CD4-positive, CD25-positive, alpha-beta regulatory T cell (primary cell): ENCODE results near the gene ARHGEF11. TPM values are rescaled to one million over a fixed set of nuclear protein-coding genes. Genes with fewer than 3 reads are reported as not detected.
A peak's percentile ranks its signal among the peaks of the same experiment; 100 is the strongest.

Experiments
- ATAC-seq, 2 donors: fragments of 150-1000 bp; cut with Tn5 transposase; one replicate each; pipeline ENCODE4 v1.10.0; 2021; ENCODE audit warnings: low read depth in 2 of 2, moderate number of reproducible peaks in 2 of 2, moderate library complexity in 1 of 2
- DNase-seq, 3 donors: peaks; one replicate each; pipeline versions ENCODE4 v3.0.0 to v3.0.0-alpha.2; 2012 to 2022; ENCODE audit warnings: mixed read lengths in 1 of 3
- H3K27ac ChIP-seq: one replicate; pipeline ENCODE4 v1.7.0; 2013; ENCODE audit warnings: mild to moderate bottlenecking, low read length; ENCODE audit not compliant: insufficient read depth, poor library complexity, severe bottlenecking
- H3K27me3 ChIP-seq: one replicate; pipeline ENCODE4 v1.7.0; 2013; ENCODE audit warnings: low read length; ENCODE audit not compliant: control insufficient read depth, insufficient read depth
- H3K36me3 ChIP-seq: one replicate; pipeline ENCODE4 v1.7.0; 2013; ENCODE audit warnings: mild to moderate bottlenecking, low read length, moderate library complexity; ENCODE audit not compliant: control insufficient read depth, insufficient read depth
- H3K4me1 ChIP-seq: 2 replicates; pipeline ENCODE4 v1.7.0; 2013; ENCODE audit warnings: mild to moderate bottlenecking, low read length; ENCODE audit not compliant: insufficient read depth, control insufficient read depth, poor library complexity, severe bottlenecking
- H3K4me3 ChIP-seq: one replicate; pipeline ENCODE4 v1.7.0; 2013; ENCODE audit warnings: low read depth, mild to moderate bottlenecking, low read length, moderate library complexity
- H3K9me3 ChIP-seq, 2 experiments: 1 replicate in 1 of 2; 2 replicates in 1 of 2; pipeline ENCODE4 v1.7.0; 2013; ENCODE audit warnings: low read length in 2 of 2, mild to moderate bottlenecking in 1 of 2, moderate library complexity in 1 of 2; ENCODE audit not compliant: control insufficient read depth in 2 of 2
- H3K27ac Mint-ChIP-seq, 3 donors: one replicate each; pipeline ENCODE4 v1.8.0; 2020 to 2022; ENCODE audit warnings: mild to moderate bottlenecking in 3 of 3, mixed read lengths in 3 of 3, moderate library complexity in 2 of 3
- H3K27me3 Mint-ChIP-seq: one replicate; pipeline ENCODE4 v1.8.0; 2022; ENCODE audit warnings: mild to moderate bottlenecking, mixed read lengths
- H3K36me3 Mint-ChIP-seq: one replicate; pipeline ENCODE4 v1.8.0; 2020; ENCODE audit warnings: mixed read lengths
- H3K4me1 Mint-ChIP-seq, 4 donors: one replicate each; pipeline ENCODE4 v1.8.0; 2020 to 2022; ENCODE audit warnings: mixed read lengths in 4 of 4, mild to moderate bottlenecking in 1 of 4
- H3K4me3 Mint-ChIP-seq, 4 donors: one replicate each; pipeline ENCODE4 v1.8.0; 2020 to 2022; ENCODE audit warnings: mild to moderate bottlenecking in 4 of 4, mixed read lengths in 4 of 4, moderate library complexity in 3 of 4
- H3K9me3 Mint-ChIP-seq, 7 donors: one replicate each; pipeline ENCODE4 v1.8.0; 2020 to 2022; ENCODE audit warnings: mixed read lengths in 7 of 7, mild to moderate bottlenecking in 3 of 7, moderate library complexity in 2 of 7
- polyA plus RNA-seq, 4 donors: library from polyadenylated mRNA; unstranded; fragments of 300-500 nt; fragmentation: Illumina TruSeq; gene quantifications; one replicate each; pipeline ENCODE4 v1.2.3, GENCODE V29; 2021
- total RNA-seq: library from RNA; stranded (reverse); gene quantifications from one replicate; pipeline ENCODE4 v1.2.3, GENCODE V29; 2022

Gene ARHGEF11
- total and polyA plus RNA-seq, 5 donors from 2014 or later: 18.2 to 39.4 (median 20.8) TPM

DNA sequence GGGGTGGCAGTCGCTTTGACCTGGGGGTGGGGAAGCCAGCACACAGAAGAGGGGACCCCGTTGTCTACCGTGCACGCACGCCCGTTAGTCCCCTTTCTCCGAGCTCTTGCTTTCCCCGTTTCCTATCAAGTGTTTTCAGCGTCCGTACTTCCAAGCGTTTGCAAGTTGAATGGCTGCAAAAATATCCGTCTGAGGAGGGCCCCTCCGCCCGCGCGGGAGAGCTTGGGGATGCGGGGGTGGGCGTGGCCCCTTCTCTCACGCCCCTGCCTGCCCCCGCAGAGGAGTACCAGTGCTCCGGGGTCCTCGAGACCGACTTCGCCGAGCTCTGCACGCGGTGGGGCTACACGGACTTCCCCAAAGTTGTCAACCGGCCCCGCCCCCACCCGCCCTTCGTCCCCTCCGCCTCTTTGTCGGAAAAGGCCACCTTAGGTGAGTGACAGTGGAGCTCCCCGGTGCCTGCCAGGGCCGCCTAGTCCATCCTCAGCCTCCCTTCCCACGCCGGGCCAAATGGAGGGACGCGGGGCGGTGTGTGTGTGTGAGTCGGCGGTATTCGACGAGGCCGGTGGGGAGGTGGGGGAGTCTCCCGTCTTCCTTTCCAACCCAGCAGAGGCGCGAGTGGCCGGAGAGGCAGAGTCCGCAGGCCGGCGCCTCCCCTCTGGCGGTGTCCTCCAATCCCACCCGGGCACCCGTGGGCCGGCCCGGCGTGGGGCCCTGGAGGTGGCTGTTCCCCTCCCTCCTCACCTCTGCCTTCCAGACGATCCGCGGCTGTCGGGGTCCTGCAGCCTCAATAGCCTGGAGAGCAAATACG lies 121.7 kb downstream of the ARHGEF11 start:
- H3K27ac ChIP-seq: no peak overlapping the region
- H3K9me3 ChIP-seq: no peaks in the 10 kb centered on the region
- ATAC-seq: no peak
- Mint-ChIP-seq H3K27me3 (peaks cover 89% of the 10 kb centered on the region), H3K9me3 (peaks cover 0 to 4% (median 0%) of the 10 kb centered on the region in 7 donors), H3K27ac (no peak overlapping the region), H3K4me3 (no peak overlapping the region), H3K4me1 (peaks cover 0 to 35% (median 11%) of the 10 kb centered on the region in 4 donors), H3K36me3 (no peaks in the 10 kb centered on the region)
- peaks cover 38% of the 10 kb centered on the region for H3K27me3 ChIP-seq
- no peaks in the 10 kb centered on the region for H3K36me3 ChIP-seq
- no peak overlapping the region for H3K4me3 ChIP-seq
- DNase-seq: no peak
- H3K4me1 ChIP-seq: peaks cover 27% of the 10 kb centered on the region

DNA sequence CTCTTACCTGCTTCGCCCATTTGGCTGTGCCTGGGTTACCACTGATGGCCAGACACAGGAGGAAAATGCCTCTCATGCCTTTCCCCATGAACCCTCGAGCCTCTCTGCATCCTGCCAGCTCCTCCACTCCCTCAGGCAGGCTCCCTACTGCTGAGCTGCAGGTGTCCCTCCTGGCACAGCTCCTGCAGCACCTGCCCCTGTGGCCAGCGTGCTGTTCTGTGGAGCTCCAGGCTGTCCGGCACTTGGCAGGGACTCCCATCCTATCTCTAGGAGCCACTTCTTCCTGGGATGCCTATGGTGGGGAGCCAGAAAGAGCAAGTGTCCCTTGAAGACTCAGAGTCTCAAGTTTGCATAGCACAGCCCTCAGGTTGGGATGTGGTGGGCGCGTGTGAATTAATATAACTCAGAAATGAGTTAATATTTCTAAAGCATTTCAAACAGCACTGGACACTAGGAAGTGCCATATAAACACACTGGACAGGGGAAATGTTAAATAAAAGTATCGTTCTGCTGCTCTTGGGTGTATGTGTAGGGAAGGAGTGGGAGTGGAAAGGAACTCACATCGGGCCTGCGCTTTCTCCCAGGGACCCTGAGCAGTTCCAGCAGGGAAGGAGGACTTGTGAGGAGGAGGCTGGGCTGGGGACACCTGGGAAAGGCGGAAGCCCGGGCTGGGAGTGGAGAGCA lies 122.4 kb downstream of the ARHGEF11 start:
- Histone ChIP-seq H3K4me1 (peaks cover 27% of the 10 kb centered on the region), H3K9me3 (no peaks in the 10 kb centered on the region), H3K4me3 (no peak overlapping the region), H3K27ac (no peak overlapping the region), H3K27me3 (peaks cover 42% of the 10 kb centered on the region), H3K36me3 (no peaks in the 10 kb centered on the region)
- peaks cover 0 to 34% (median 11%) of the 10 kb centered on the region in 4 donors for H3K4me1 Mint-ChIP-seq
- H3K27ac Mint-ChIP-seq: no peak overlapping the region
- DNase-seq (no peak), ATAC-seq (no peak)
- H3K4me3 Mint-ChIP-seq: peak overlapping the region in 2 of 4 donors; percentile 3 to 63
- H3K36me3 Mint-ChIP-seq: no peaks in the 10 kb centered on the region
- peaks cover 88% of the 10 kb centered on the region for H3K27me3 Mint-ChIP-seq
- peaks cover 0 to 2% (median 0%) of the 10 kb centered on the region in 7 donors for H3K9me3 Mint-ChIP-seq

DNA sequence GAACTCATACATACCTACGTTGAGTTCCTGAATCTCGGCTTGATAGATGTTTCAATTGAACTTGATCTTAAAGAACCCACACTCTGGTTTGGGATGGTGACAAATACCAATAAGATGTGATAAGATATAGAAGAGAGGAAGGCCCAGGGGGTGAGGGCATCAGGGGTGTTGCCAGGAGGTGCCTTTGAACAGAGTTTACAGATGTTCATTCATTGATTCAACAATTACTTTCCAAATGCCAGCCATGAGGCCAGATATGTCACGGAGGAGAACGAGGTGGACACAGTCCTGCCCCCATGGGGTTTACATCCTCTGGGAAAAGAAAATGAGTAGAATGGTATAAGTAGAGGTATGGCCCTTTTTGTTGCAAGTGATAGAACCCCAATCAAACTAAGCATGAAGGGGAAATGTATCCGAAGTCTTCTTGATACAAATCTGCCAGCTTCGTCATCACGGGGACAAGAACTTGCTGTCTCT lies 124.5 kb downstream of the ARHGEF11 start:
- Histone ChIP-seq H3K27me3 (peaks cover 37% of the 10 kb centered on the region), H3K27ac (no peak overlapping the region), H3K4me1 (peaks cover 21% of the 10 kb centered on the region), H3K36me3 (no peaks in the 10 kb centered on the region), H3K4me3 (no peak overlapping the region), H3K9me3 (no peaks in the 10 kb centered on the region)
- ATAC-seq: no peak
- Mint-ChIP-seq H3K4me3 (peak overlapping the region in 1 of 4 donors; percentile 2), H3K9me3 (peaks cover 0 to 2% (median 0%) of the 10 kb centered on the region in 7 donors), H3K27ac (no peak overlapping the region), H3K27me3 (peaks cover 91% of the 10 kb centered on the region), H3K36me3 (no peaks in the 10 kb centered on the region), H3K4me1 (peaks cover 0 to 25% (median 9%) of the 10 kb centered on the region in 4 donors)
- no peak for DNase-seq

DNA sequence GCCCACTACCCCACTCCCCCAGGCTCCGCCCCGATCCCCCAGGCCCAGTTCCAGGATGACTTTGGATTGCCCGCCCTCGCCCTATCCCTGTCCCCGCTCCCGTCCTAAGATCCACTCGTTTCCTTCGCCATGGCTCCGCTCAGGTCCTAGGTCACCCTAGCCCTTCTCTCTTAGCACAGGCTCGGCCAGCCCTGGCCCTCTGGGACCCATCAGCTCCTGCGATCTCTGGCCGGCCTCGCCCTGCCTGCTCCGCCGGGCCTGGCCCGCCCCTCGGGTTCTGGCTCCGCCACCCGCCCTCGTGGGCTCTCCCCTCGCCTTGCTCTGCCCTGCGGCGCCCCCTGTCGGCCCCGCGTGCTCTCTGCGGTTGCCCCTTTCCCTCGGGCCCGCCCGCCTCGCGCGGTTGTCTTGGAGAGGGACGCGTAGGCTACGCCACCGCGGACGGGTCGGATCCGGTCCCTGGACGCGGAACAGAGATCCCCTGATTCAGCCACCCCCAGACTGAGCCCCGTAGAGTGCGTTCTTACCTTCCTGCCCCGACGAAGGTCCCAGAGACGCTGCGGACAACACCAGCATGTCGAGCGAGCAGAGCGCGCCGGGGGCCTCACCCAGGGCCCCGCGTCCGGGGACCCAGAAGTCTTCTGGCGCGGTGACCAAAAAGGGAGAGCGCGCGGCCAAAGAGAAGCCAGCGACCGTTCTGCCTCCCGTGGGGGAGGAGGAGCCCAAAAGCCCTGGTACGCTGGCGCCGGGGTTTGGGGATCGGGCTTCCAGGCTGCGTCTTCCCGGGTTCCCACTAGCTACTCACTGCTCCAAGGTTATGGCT lies 125.1 kb downstream of the ARHGEF11 start, which contains the start of gene LRRC71:
Gene LRRC71, plus strand, starts transcription at position 400 of the 820 bp plus-strand sequence. Its CDS starts 172 bp downstream, at position 572.
- Histone ChIP-seq H3K27ac (no peak within 1 kb of the TSS), H3K36me3 (no peaks in the 10 kb centered on the region), H3K4me3 (no peak within 1 kb of the TSS), H3K9me3 (no peaks in the 10 kb centered on the region), H3K4me1 (peaks cover 21% of the 10 kb centered on the region), H3K27me3 (peaks cover 32% of the 10 kb centered on the region)
- no peak within 1 kb of the TSS for H3K27ac Mint-ChIP-seq
- ATAC-seq: peak; percentile 60 to 66
- H3K4me1 Mint-ChIP-seq: peaks cover 0 to 22% (median 8%) of the 10 kb centered on the region in 4 donors
- peak; percentile 11 to 62 (median 40) for DNase-seq
- H3K27me3 Mint-ChIP-seq: peaks cover 89% of the 10 kb centered on the region
- peak within 1 kb of the TSS in 1 of 4 donors; percentile 2 for H3K4me3 Mint-ChIP-seq
- H3K9me3 Mint-ChIP-seq: peaks cover 0 to 2% (median 0%) of the 10 kb centered on the region in 7 donors
- no peaks in the 10 kb centered on the region for H3K36me3 Mint-ChIP-seq

DNA sequence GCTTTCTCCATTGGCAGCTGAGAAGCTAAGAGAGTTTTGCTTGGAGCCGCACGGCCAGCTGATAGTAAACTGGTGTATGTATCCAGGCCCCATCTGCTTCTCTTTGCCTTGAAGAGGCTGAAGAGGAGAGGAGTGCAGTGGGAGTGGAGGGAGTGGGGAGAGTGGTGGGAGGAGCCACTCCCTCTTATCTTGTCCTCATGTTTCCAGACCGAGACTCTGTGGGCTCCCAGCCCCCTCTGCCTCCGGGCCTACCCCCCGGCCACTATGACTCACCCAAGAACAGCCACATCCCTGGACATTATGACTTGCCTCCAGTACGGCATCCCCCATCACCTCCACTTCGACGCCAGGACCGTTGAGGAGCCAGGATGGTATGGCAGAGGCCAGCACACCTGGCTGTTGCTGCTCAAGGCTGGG lies 131.1 kb downstream of the ARHGEF11 start:
- H3K9me3 ChIP-seq: no peaks in the 10 kb centered on the region
- H3K27me3 ChIP-seq: peaks cover 4% of the 10 kb centered on the region
- Mint-ChIP-seq H3K4me3 (no peak overlapping the region), H3K9me3 (peaks cover 0 to 2% (median 0%) of the 10 kb centered on the region in 7 donors), H3K36me3 (no peaks in the 10 kb centered on the region), H3K27me3 (peaks cover 51% of the 10 kb centered on the region), H3K4me1 (peaks cover 0 to 2% (median 0%) of the 10 kb centered on the region in 4 donors), H3K27ac (no peak overlapping the region)
- no peaks in the 10 kb centered on the region for H3K4me1 ChIP-seq
- no peak overlapping the region for H3K27ac ChIP-seq
- ATAC-seq (no peak), DNase-seq (no peak)
- H3K4me3 ChIP-seq: no peak overlapping the region
- H3K36me3 ChIP-seq: no peaks in the 10 kb centered on the region

DNA sequence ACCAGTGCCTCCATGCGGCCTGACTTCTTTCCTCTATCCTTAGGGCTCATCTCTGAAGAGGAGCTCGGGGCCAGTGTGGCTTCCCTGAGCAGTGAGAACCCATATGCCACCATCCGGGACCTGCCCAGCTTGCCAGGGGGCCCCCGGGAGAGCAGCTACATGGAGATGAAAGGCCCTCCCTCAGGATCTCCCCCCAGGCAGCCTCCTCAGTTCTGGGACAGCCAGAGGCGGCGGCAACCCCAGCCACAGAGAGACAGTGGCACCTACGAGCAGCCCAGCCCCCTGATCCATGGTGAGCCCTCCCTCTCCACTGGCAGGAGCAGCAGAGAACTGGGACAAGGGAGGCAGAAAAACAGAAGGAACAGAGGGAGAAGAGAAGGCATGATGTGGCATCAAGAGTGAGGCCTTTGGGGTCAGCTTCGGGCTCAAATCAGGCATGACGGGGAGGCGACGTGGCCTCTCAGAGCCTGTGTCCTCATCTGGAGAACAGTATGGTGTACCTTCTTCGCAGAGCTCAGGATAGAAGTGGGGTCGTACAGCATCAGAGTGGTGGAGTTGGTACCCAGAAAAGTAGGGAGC lies 131.6 kb downstream of the ARHGEF11 start:
- ATAC-seq: no peak
- peaks cover 0 to 2% (median 0%) of the 10 kb centered on the region in 4 donors for H3K4me1 Mint-ChIP-seq
- H3K27ac ChIP-seq: no peak overlapping the region
- H3K9me3 ChIP-seq: no peaks in the 10 kb centered on the region
- no peak overlapping the region for H3K4me3 Mint-ChIP-seq
- no peak overlapping the region for H3K27ac Mint-ChIP-seq
- no peaks in the 10 kb centered on the region for H3K36me3 ChIP-seq
- H3K4me3 ChIP-seq: no peak overlapping the region
- DNase-seq: no peak
- H3K9me3 Mint-ChIP-seq: peaks cover 0 to 2% (median 0%) of the 10 kb centered on the region in 7 donors
- H3K36me3 Mint-ChIP-seq: no peaks in the 10 kb centered on the region
- peaks cover 48% of the 10 kb centered on the region for H3K27me3 Mint-ChIP-seq
- peaks cover 4% of the 10 kb centered on the region for H3K27me3 ChIP-seq
- no peaks in the 10 kb centered on the region for H3K4me1 ChIP-seq
